ENCODE results near the gene CDK6.
A peak's percentile ranks its signal among the peaks of the same experiment; 100 is the strongest.

The CDK6 gene

DNA sequence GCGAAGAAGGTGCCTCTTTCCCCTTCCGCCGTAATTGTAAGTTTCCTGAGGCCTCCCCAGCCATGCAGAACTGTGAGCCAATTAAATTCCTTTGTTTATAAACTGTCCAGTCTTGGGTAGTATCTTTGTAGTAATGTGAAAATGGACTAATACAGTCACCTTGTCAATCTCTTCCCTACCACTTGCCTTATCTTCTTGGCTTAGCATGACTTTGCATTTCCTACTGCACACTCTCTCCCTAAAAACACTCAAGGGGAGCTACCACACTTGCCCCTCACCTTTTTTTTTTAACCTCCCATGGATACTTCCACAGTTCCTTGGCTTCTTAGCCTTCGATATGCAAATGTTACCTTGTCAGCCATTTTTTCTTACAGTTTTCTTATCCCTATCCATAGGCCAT, 7.4 kb upstream of the CDK6 start:
- DNase-seq: no peak

DNA sequence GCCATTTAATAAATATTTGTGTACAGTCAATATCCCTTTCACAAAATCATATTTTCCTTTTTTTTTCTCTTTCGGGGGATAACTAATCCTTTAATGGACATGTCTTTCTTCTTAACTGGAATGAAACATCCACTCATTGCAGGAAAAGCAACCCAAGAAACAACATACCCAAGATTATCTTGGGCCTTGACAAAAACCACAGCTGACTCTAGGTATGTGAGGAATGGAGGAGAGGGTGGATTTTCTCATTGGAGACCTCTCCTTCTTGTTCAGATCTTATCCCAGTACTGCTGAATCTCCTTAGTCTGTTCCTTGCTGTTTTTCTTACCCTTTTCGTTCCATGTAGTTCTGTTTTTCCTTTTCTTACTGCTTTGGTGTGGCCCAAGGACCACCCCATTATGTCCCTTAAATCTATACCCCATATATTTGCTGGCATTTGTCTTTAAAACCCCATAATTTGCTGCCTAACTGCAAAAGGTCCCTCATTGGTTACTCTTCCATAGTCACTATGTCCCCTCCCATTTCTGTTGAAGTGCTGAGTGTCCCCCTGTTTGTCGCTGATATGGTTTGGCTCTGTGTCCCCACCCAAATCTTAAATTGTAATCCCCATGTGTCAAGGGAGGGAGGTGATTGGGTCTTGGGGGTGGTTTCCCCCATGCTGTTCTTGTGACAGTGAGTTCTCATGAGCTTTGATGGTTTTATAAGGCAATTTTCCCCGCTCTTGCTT, 6.8 kb upstream of the CDK6 start:
- no peak for DNase-seq

DNA sequence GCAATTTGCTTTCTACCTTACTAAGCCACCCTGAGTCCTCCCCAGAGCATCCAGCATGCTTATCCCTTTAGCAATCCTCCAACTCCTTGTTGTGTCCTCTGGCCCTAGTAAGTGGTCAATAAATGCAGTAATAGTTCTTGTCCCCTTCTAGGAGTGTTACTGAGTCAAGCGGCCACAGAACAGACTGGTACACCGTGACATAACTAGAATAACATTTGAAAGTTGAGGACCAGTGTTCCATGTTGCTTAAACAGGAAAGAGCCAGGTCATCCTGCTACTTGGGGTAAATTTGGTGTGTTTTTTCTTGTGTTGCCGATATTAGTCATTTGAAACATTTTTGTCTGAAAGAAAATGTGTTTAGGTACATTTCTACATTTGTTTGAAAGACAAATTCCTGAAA, 4.8 kb upstream of the CDK6 start:
- no peak for DNase-seq

DNA sequence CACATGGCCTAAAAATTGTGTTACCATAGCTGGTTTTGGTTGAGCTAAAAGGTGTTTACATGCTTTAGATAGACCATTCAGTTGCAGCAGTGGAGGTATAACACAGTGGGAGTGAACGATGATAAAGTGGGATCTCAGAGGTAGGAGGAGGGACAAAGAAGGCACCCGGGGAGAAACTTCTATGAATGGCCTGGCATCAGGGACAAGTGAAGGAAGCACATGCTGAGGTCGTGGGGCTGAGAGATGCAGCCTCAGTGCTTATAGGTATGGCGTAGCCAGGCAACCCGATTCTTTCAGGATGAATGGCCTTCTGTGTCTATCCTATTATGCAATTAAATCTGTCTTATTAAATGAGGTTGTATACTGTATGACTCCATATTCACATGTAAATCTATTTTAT, 3.9 kb upstream of the CDK6 start:
- DNase-seq: no peak

DNA sequence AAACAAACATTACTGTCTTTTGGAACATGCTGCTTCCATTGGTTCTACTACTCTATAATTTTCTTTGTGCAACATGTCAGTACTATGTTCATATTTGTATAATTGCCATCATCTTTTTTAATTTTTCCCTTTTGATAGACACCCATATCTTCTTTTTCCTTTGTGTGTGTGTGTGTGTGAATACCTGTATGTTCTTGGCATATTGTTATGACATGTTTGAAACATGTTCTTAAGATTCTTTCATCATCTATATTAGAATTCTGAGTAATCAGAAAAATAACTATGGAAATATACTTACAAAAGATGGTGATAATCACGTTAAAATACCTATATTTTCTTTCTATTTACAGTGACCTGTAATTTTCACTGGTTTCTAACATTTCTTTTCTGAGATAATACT, 3.5 kb upstream of the CDK6 start:
- DNase-seq: no peak

DNA sequence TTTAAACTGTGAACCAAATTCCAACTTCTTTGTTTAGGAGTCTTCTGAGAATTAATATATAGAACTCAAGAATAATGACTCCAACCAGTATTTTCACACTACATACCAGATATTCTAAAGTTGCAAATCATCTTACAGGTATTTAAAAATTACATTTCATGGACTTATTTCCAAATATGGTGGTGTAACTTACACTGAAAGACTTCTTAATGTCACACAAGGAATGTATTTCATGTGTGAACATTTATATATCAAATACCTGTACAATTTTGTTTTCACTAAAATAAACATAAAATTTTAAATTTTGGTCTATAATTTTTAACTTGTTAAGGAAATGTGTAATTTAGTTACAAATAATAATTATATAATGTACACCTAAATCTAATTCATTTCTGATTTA, 2.6 kb upstream of the CDK6 start:
- no peak for DNase-seq

DNA sequence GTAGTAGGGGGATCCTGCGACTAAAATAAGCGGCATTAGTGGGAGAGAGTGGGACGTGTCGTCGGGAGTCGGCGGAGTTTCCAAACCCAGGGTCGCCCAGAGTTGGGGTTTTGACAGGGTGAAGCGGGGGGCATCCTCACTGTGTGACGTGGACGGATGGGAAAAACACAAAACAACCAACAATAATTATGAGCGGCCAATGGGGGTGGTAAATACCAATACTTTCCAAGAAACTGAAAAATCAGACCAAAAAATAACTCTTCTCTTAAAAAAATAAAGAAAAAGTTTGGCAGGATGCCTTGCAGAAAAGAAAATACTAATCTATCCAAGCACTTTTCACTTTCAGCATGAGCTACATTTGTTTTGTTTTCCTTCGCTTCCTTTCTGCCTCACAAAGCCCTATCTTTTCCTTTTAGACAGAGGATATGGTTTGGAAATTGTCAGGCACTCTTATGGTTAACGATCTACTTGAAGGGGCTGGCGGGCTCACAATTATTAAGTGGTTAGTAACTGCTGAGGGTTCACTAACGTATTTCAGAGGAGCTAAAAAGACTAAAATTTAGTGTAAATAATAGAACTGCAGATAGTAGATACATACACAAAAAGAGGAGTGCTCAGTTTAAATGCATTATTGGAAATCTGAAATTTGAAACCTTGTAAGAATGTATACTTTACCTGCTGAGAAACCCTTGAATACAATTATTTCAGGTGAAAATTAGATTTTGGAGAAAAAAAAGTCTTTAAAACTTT, 802 bp upstream of the CDK6 start:
- DNase-seq: no peak

DNA sequence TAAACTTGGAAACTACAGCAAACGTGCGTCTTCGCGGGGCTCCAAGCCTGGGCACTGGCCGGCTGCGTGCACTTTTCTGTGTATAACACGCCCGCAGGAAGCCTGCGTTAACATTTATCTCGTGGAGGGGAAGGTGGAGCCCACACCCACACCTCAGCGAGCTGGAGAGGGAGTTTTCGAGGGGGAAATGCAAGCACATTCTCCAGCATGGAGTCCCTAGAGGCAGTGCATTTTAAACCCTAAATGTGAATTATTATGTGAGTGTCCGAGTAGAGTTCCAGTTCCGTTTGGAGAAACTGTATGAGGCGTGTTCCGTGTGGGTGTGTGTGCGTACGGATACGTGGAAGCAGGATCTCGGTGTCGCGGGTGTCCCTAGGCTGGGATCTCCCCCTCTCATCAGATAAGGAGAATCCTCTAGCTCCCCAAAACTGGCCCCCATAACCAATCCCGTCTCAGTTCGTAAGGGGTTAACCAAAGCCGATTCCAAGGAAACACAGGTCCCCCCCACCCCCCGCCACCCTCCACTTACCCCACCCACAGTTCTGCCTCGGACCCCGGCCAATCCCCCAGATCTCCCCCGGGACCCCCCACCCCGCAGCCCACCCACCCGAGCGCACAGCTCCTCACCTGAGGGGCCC, 403 bp downstream of the CDK6 start:
- no peak for DNase-seq

DNA sequence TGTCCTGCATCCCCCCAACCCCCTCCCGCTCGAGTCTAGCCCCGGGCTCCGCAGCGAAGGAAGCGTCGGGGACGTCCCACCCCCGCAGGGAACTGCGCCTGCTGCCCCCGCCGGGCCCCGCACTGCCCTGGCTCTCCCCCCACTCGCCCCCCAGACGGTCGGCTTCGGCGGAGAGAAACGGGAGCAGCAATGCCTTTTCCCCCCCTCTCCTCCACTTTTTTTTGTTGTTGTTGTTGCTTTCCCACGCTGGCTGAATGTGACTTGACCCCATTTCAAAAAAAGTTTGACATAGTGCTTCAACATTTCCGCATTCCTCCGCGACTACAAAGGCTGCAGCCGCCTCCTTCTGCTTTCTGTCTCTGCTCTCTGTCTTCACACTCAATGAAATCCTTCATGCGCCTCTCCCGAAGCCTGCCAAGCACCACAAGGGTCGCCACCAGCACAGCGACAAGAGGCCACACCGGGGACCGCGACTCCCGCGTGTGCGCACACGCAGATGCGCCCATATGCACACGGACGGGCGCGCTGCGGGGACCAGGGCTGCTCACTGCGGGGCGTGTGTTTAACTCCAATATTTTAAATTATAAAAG, 1.0 kb downstream of the CDK6 start:
- DNase-seq: no peak

DNA sequence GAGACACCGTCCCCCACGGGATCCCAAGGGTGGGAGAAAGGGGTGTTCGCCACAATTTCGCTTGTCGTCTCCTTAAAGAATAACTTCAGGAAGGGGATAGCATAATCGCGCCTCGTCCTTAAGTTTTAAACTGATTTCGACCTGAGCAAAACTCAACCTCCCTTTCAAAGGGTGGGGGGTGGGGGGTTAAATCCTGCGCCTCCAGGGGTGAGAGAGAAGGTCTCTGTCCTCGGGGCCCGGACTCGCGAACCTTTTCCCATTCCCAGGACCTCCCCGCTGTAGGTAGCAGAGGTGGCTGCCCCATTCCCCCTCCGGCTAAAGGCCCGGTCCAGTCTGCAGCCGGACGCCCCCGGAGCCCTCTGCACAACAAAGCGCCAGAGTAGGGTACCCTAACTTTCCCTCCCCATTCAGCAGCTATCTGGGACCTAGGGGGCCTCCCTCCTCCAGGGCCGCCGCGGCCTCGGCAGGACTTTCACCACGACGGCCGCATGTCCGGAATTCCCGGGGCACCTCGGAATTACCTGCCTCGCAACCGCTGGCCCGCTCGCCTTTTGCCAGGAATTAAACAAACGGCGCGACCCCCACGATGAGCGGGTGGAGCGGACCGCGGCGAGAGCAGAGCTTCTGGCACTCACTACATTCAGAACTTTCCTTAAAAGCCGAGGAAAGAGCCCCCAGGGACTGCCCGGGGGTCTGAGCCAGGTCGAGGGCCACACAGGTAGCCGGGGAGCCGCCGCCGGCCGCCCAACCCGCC, 1.7 kb downstream of the CDK6 start:
- no peak for DNase-seq

DNA sequence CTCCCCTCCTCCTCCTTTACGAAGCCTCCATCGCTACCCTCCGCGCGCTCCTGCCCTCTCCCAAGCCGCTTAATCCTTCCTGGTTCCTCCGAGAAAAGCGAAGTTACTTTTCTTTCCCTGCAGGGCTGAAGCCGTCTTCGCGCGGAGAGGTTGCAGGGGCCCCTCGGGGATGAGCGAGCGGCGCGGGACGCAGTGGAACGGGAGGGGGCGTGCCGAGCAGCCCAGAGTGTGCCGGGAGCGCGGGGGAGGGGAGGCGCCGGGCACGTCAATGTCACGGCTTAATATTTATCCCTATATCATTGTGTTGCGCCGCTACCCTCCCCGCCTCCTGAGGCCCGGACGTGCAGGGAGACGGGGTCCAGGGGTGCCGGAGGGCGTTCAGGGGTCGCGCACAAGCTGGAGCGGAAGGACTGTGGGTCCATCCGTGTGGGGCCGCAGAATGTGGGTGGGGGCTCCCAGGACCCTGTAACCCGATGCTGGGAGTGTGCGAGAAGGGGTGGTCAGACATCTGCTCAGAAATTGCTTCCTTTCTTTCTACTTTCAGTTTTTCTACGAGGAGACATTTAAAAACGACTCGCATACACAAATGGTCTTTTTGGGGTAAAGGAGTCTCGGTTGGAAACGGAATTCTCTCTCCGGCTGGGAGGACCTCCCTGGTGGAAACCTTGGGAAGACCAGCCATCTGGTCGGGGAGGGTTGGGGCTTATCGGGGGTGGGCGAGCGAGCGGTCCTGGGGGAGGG, 2.4 kb downstream of the CDK6 start:
- DNase-seq: no peak

DNA sequence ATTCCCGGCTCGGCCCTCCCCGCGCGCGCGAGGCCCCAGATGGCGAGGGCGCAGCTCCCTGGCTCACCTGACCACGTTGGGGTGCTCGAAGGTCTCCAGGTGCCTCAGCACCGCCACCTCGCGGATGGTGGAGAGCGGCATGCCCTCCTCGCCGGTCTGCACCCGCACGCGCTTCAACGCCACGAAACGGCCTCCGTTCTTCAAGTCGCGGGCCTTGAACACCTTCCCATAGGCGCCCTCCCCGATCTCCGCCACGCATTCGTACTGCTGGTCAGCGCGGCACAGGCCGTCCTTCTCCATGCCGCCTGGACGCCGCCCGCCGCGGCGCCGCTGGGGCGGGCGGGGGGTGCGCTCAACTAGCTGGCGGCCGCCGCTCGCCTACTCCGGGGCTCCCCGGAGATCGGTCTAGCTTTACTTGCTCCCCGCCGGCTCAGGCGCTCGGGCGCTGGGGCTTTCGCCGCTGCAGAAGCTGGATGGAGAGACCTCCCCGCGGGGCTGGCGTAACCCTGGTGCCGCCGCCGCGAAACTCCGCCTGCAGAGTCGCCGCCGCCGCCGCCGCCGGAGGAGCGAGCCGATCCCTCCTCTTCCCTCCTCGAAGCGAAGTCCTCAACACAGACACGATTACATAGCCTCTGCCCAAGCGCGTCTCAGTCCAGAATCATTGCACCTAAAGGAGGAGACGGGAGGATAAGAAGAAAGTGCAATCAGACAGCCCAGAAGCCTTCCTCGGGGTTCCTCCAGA, 3.2 kb downstream of the CDK6 start:
- DNase-seq: peak; percentile 66

DNA sequence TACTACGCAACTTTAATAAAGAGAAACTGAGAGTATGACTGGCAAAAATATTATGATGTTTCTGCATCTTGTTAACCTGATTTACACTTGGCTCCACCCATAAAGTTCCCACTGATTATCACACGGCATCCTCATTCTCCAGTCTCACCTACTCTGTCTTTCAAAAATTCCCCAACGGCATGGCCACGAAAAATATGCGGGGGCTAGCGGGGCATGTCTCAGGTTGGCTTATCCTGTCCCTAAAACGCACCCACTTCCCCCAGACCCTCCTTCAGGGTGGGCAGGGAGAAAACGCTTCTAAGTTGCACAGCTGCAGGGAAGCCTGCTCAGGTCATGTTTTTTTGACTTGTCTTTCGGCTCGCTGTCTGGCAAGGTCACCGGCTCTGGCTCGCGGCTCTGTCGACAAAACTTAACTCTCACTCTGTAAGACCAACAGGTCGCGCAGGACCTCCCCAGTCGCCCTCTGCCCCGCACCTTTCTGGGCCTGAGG, 3.8 kb downstream of the CDK6 start:
- no peak for DNase-seq

DNA sequence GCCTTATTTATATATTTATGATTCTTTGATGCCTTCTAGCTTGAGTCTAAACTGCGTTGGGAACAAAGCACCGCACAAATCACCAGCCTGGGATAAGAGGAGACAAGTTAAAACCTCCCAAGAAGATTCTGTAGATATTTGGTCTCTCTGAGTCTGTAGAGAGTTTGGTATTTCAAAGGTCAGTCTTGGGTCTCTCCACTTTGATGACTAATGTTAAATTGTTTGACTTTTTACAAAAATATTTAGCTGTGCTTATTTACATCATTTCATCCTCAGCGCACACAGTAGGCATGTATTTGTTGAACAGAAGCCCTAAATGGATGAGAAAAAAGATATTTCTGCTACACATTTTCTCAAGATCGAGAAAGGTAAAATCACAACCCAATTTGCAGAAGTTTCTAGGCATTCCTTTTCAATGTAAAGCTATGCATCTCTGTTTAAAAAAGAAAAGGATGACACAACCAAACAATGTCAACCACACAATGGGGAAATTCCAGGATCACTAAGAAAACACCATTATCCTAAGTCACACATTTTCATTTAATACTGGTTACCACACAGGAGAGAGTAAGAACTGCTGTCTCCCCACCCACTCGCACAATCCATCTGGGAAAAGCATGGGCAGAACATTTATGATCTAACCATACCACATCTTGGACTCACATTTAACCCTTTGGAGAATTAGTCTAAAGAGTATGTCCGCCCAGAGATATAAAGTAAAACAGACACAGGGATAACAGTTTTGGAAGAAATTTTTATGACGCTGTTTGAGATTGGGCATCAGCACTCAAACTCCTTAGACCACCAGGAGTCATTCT, 4.4 kb downstream of the CDK6 start:
- DNase-seq: no peak

DNA sequence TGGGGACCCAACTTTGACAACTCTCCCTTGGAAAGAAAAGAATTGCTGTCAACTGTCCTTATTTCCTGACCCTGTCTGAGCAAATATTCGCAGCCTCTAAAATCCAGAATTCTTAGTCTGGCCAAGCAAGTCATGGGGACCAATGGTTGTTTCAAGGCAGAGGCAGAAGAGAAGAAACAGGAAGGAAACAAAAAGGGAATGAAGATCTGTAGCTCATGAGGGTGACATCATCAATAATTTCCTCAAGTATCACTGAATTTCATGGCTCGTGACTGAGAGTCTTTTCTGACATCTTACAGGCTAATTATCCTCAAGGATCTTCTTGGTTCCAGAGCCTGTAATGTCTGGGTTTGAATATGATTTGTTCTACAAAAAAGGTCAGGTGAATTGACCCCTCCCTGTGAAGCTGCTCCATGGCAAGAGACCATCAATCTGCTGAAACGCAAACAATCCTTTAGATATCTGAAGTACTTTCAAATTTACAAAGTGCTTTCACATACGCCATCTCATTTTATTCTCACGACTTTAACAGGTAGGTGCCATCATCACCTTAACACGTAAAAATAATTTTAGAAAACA, 5.8 kb downstream of the CDK6 start:
- no peak for DNase-seq

DNA sequence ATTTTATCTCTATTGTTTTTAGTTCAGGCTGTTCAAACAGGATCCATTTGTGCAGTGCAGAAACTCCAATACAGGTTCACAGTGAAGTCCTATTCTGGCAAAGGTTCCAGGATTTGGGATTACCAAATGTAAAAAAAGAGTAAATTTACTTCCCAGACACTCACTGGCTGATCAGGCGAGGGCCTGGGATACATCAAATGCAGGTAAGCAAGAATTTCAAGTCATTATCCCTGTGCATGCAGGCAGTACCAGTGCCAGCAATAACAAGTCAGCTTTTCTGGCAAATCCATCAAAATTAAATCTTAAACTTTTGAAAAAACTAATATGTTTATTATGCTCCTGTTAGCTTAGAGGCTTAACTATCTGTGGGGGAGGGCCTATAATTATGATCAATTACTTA, 6.3 kb downstream of the CDK6 start:
- DNase-seq: no peak

DNA sequence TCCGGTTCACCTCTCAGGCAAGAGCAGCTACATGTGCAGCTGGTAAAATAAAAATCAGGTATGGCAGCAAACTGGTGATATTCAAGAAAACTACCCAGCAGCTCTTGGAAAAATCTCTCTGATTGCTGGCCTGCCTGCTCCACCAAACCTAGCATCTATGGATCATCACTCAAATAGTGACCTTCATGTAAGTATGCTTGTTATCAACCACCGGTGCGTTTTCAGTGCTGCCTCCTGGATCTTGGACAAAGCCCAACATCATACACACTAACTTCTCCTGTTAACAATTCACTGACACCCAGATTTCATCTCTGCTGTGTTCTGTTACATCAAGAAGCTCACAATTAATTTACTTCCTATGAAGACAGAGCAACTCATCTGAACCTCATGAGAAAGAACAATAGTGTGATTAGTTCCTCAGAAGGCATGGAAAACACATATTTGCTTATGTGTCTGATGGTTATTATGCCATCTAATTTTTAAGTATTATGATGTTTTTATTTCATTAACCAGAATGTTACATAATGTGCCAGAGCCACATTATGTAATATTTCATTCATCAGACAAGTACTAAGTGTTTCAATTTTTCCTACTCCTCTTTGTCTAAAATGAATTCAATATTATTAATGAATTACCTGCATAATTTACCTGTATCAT, 8.8 kb downstream of the CDK6 start:
- DNase-seq: no peak

DNA sequence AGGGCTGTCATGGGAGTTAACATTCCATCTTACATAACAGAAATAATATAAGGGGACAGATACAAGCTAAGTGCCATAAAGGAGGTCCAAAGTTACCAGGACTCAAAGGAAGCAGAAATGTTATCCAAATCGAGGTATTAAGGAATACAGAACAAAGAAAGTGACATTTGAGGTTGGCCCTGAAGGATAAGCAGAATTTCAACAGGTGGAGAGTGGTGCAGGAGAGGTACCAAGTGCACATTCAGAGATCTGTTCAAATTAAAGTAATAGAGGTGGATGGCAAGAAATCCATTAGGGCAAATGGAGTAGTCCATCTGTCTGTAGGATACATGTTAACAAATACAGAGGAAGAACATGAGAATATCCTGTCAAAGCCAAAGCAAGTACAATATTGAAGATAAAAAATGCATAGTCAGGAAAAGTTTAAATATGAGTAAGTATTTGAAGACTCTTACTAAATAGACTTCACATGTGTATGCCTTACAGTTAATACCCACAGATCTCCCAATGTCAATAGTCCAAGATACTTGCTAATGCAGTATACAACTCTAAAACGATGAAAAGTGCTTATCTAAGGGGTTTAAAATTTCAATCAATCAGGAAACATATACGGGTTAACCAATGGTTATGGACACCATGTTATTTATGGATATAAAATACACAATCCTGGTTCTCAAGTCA, 10.0 kb downstream of the CDK6 start:
- DNase-seq: no peak

DNA sequence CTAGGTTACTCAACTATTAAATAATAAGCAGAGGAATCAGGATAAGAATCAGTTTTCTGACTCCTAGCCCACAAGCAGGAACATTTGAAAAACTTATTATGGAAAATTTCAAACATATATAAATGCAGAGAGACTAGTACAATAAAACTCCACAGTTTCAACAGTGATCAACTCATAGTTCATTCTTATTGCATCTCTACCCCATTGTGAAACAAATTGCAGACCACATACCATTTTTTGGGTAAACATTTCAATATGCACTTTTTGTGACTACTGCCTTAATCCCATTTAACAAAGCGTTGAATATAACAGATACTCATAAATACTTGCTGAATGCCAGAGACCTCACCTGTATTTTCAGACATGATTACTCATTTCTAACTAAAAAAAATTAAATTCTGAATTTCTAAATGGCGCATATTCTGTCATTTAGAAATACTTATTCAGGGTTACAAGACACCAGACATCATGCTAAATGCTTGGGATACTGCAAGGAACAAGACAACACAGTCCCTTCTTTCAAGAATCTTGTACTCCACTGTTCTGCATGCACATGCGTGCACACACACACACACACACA, 11.4 kb downstream of the CDK6 start:
- no peak for DNase-seq

Data from NCI-H1417 treated with DMSO at 0.1 percent for 48 hours (cell line).